HEK293T (cell line): Measurements from ENCODE around the gene RAD51D.

Experiments used
- BHLHE40 ChIP-seq: fragments of 450-650 bp; IDR thresholded peaks from 2 replicates; pipeline ENCODE4 v1.6.1; 2016; ENCODE audit warnings: mild to moderate bottlenecking, moderate library complexity, borderline replicate concordance
- NFRKB ChIP-seq: fragments of 450-650 bp; IDR thresholded peaks from 2 replicates; pipeline ENCODE4 v1.6.1; 2016; ENCODE audit warnings: mild to moderate bottlenecking, moderate library complexity
- SUZ12 ChIP-seq: fragments of 450-650 bp; IDR thresholded peaks from 2 replicates; pipeline ENCODE4 v1.6.1; 2016; ENCODE audit warnings: mild to moderate bottlenecking

- TF ChIP-seq SUZ12 (no peak), BHLHE40 (no peak), NFRKB (no peak)
These were observed 14.7 kb downstream of the RAD51D start for GRCh38 chr17:35104844-35105450.
